Progenitor cell of endocrine pancreas (in vitro differentiated cells): ENCODE data around the gene ENTPD1. TPM values are rescaled to one million over a fixed set of nuclear protein-coding genes. Genes with fewer than 3 reads are reported as not detected.

Experiments
- DNase-seq: peaks from one replicate; pipeline ENCODE4 v3.0.0; 2021; ENCODE audit warnings: low spot score; ENCODE audit not compliant: unreplicated experiment
- H3K27ac Mint-ChIP-seq: 2 replicates; pipeline ENCODE4 v1.8.0; 2021; ENCODE audit warnings: mild to moderate bottlenecking, moderate library complexity, mixed read lengths
- H3K27me3 Mint-ChIP-seq: 2 replicates; pipeline ENCODE4 v1.8.0; 2021; ENCODE audit warnings: mixed read lengths
- H3K36me3 Mint-ChIP-seq: 2 replicates; pipeline ENCODE4 v1.8.0; 2022; ENCODE audit warnings: mixed read lengths; ENCODE audit not compliant: insufficient read depth
- H3K4me1 Mint-ChIP-seq: 2 replicates; pipeline ENCODE4 v1.8.0; 2021; ENCODE audit warnings: low read depth, mixed read lengths
- H3K4me3 Mint-ChIP-seq: 2 replicates; pipeline ENCODE4 v1.8.0; 2021; ENCODE audit warnings: low read depth, mild to moderate bottlenecking, moderate library complexity, mixed read lengths
- H3K9me3 Mint-ChIP-seq: 2 replicates; pipeline ENCODE4 v1.8.0; 2021; ENCODE audit warnings: low read depth, mixed read lengths
- CTCF ChIP-seq: fragments of 200-600 bp; sonication (generic); IDR thresholded peaks from one replicate; pipeline ENCODE4 v1.5.0; 2021; ENCODE audit warnings: antibody characterized with exemption, mild to moderate bottlenecking; ENCODE audit not compliant: unreplicated experiment
- total RNA-seq: library from RNA; stranded (reverse); gene quantifications from 2 replicates; pipeline ENCODE4 v1.2.1, GENCODE V29; 2021

ENTPD1 gene
- total RNA-seq, 1 donor from 2014 or later: not detected

GRCh38 chr10:95739056-95739455 is 16.9 kb upstream of the ENTPD1 start:
- Mint-ChIP-seq H3K27me3 (no peaks in the 10 kb centered on the region), H3K9me3 (peaks cover 3% of the 10 kb centered on the region), H3K4me3 (no peak overlapping the region), H3K4me1 (peaks cover 2% of the 10 kb centered on the region), H3K27ac (no peak overlapping the region), H3K36me3 (no peaks in the 10 kb centered on the region)
- TF ChIP-seq CTCF: no peak
- no peak for DNase-seq

- Mint-ChIP-seq H3K27ac (no peak overlapping the region), H3K4me1 (peaks cover 2% of the 10 kb centered on the region), H3K27me3 (no peaks in the 10 kb centered on the region), H3K4me3 (no peak overlapping the region), H3K9me3 (no peaks in the 10 kb centered on the region), H3K36me3 (no peaks in the 10 kb centered on the region)
- DNase-seq: no peak
- TF ChIP-seq CTCF: no peak
These were observed 14.0 kb upstream of the ENTPD1 start for GRCh38 chr10:95741807-95742467.

- H3K9me3 Mint-ChIP-seq: no peaks in the 10 kb centered on the region
- no peaks in the 10 kb centered on the region for H3K27me3 Mint-ChIP-seq
- H3K27ac Mint-ChIP-seq: no peak overlapping the region
- peaks cover 2% of the 10 kb centered on the region for H3K4me1 Mint-ChIP-seq
- no peaks in the 10 kb centered on the region for H3K36me3 Mint-ChIP-seq
- no peak for DNase-seq
- H3K4me3 Mint-ChIP-seq: no peak overlapping the region
- no peak for TF ChIP-seq CTCF
These were observed 13.5 kb upstream of the ENTPD1 start for GRCh38 chr10:95742485-95742884.

- no peaks in the 10 kb centered on the region for H3K36me3 Mint-ChIP-seq
- DNase-seq: no peak
- no peaks in the 10 kb centered on the region for H3K27me3 Mint-ChIP-seq
- H3K4me3 Mint-ChIP-seq: no peak overlapping the region
- peaks cover 2% of the 10 kb centered on the region for H3K4me1 Mint-ChIP-seq
- no peak overlapping the region for H3K27ac Mint-ChIP-seq
- no peak for TF ChIP-seq CTCF
- no peaks in the 10 kb centered on the region for H3K9me3 Mint-ChIP-seq
These were observed 12.9 kb upstream of the ENTPD1 start for GRCh38 chr10:95742962-95743535.

GRCh38 chr10:95745501-95745900 is 10.5 kb upstream of the ENTPD1 start:
- H3K27ac Mint-ChIP-seq: no peak overlapping the region
- TF ChIP-seq CTCF: no peak
- H3K4me1 Mint-ChIP-seq: peaks cover 2% of the 10 kb centered on the region
- no peak for DNase-seq
- H3K27me3 Mint-ChIP-seq: peaks cover 3% of the 10 kb centered on the region
- no peaks in the 10 kb centered on the region for H3K9me3 Mint-ChIP-seq
- no peaks in the 10 kb centered on the region for H3K36me3 Mint-ChIP-seq
- no peak overlapping the region for H3K4me3 Mint-ChIP-seq
